Measurements from ENCODE around the gene SLC15A4.

Gene SLC15A4

GRCh38 chr12:128819293-128820144 lies 4.2 kb downstream of the SLC15A4 start:
- ATAC-seq: no peak
- TF ChIP-seq OSR1 (CRISPR knock-in tag; IDR thresholded peaks at IDR 0.05): no peak
- no peak for TF ChIP-seq ZFP30 (CRISPR knock-in tag; IDR thresholded peaks at IDR 0.05)
- TF ChIP-seq ESRRG (CRISPR knock-in tag; IDR thresholded peaks at IDR 0.05): no peak
- TF ChIP-seq ZC3H10 (CRISPR knock-in tag; IDR thresholded peaks at IDR 0.05): no peak
- TF ChIP-seq ZFP3 (CRISPR knock-in tag; IDR thresholded peaks at IDR 0.05): no peak
- TF ChIP-seq, protein P1, sequence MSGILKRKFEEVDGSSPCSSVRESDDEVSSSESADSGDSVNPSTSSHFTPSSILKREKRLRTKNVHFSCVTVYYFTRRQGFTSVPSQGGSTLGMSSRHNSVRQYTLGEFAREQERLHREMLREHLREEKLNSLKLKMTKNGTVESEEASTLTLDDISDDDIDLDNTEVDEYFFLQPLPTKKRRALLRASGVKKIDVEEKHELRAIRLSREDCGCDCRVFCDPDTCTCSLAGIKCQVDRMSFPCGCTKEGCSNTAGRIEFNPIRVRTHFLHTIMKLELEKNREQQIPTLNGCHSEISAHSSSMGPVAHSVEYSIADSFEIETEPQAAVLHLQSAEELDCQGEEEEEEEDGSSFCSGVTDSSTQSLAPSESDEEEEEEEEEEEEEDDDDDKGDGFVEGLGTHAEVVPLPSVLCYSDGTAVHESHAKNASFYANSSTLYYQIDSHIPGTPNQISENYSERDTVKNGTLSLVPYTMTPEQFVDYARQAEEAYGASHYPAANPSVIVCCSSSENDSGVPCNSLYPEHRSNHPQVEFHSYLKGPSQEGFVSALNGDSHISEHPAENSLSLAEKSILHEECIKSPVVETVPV (CRISPR knock-in tag; IDR thresholded peaks at IDR 0.05): no peak
- TF ChIP-seq TSHZ2 (CRISPR knock-in tag; IDR thresholded peaks at IDR 0.05): no peak
- no peak for TF ChIP-seq PPARA (CRISPR knock-in tag; IDR thresholded peaks at IDR 0.05; ENCODE audit: borderline replicate concordance)
- no peak for TF ChIP-seq ISL1 (CRISPR knock-in tag; IDR thresholded peaks at IDR 0.05)
- TF ChIP-seq POU6F1 (CRISPR knock-in tag; IDR thresholded peaks at IDR 0.05; ENCODE audit: borderline replicate concordance, low read depth): no peak
- TF ChIP-seq RARB (CRISPR knock-in tag; IDR thresholded peaks at IDR 0.05): no peak
- no peak for TF ChIP-seq TCF4 (CRISPR knock-in tag; IDR thresholded peaks at IDR 0.05; ENCODE audit: borderline replicate concordance)

DNA sequence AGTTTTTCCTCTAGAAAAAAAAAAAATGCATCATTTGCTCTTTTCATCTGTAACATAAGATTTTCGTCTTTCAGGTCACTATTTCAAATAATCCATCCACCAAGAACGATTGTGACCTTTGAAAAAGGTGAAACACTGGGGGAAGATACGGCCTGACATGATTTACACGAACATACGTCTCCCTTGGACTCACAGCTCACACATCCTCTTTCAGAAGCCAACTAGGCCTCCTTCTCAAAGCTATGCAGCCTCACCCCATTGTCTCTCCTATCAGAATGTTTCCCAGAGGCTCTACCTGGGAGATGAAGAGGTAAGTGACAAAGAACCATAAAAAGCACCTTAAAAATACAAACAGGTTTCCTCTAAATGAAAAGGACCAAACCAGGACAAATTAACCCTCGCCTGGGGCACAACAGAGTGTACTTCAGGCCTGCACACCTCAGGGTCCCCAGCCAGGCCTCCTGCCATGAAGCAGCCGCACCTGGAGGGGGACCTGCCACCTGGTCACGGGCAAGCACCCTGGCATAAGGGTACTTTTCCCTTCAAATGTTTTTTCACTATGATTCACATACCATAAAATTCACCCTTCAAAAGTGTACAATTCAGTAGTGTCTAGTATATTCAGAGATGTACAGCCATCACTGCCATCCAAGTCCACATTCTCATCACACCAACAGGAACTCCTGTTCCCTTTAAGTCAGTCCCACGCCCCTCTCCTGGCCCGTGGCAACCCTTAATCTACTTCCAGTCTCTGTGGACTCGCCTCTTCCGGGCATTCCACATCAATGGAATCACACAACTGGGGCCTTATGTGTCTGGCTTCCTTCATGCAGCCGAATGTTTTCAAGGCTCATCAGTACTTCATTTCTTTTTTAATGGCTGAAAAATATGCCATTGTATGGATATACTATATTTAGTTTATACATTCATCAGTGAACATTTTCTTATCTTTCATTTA lies 5.4 kb downstream of the SLC15A4 start:
- TF ChIP-seq ESRRG (CRISPR knock-in tag; IDR thresholded peaks at IDR 0.05) (no peak), PPARA (CRISPR knock-in tag; IDR thresholded peaks at IDR 0.05; ENCODE audit: borderline replicate concordance) (no peak), ISL1 (CRISPR knock-in tag; IDR thresholded peaks at IDR 0.05) (no peak), TCF4 (CRISPR knock-in tag; IDR thresholded peaks at IDR 0.05; ENCODE audit: borderline replicate concordance) (no peak), ARNTL (CRISPR knock-in tag; IDR thresholded peaks at IDR 0.05; ENCODE audit: borderline replicate concordance, low read depth) (no peak)
- TF ChIP-seq, protein P2, sequence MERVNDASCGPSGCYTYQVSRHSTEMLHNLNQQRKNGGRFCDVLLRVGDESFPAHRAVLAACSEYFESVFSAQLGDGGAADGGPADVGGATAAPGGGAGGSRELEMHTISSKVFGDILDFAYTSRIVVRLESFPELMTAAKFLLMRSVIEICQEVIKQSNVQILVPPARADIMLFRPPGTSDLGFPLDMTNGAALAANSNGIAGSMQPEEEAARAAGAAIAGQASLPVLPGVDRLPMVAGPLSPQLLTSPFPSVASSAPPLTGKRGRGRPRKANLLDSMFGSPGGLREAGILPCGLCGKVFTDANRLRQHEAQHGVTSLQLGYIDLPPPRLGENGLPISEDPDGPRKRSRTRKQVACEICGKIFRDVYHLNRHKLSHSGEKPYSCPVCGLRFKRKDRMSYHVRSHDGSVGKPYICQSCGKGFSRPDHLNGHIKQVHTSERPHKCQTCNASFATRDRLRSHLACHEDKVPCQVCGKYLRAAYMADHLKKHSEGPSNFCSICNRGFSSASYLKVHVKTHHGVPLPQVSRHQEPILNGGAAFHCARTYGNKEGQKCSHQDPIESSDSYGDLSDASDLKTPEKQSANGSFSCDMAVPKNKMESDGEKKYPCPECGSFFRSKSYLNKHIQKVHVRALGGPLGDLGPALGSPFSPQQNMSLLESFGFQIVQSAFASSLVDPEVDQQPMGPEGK (CRISPR knock-in tag; IDR thresholded peaks at IDR 0.05; ENCODE audit: borderline replicate concordance): no peak
- TF ChIP-seq, protein P1 (CRISPR knock-in tag; IDR thresholded peaks at IDR 0.05): no peak
- peak; percentile 35 for ATAC-seq

Data from SK-N-SH treated with all-trans-retinoic acid at 6 μM for 48 hours (cell line).